WTC11 (cell line): ENCODE results near the gene TIGIT. TPM values are rescaled to one million over a fixed set of nuclear protein-coding genes. Genes with fewer than 3 reads are reported as not detected.

Experiments
- ATAC-seq: fragments of 200-7000 bp; cut with Tn5 transposase; 2 replicates; pipeline ENCODE4 v1.10.0; 2021; ENCODE audit warnings: mild to moderate bottlenecking, moderate library complexity
- CTCF ChIA-PET: fragments of 300-600 bp; sonication (Branson Sonifier 250); formaldehyde crosslinking; loops from one replicate; lab custom pipeline; 2021; ENCODE audit warnings: antibody characterized with exemption; lab: Charles Lee
- POLR2A ChIA-PET: fragments of 350-600 bp; sonication (Branson Sonifier 250); formaldehyde crosslinking; loops from one replicate; lab custom pipeline; 2021; ENCODE audit warnings: antibody characterized with exemption; lab: Charles Lee
- DNase-seq: peaks from one replicate; pipeline ENCODE4 v3.0.0; 2021; ENCODE audit warnings: low spot score
- H3K27ac Mint-ChIP-seq: 2 replicates; pipeline ENCODE4 v1.8.0; 2021; ENCODE audit warnings: mixed read lengths
- H3K27me3 Mint-ChIP-seq: 2 replicates; pipeline ENCODE4 v1.8.0; 2021; ENCODE audit warnings: low read depth, mild to moderate bottlenecking, moderate library complexity, mixed read lengths
- H3K36me3 Mint-ChIP-seq: 2 replicates; pipeline ENCODE4 v1.8.0; 2021; ENCODE audit warnings: mixed read lengths
- H3K4me1 Mint-ChIP-seq: 2 replicates; pipeline ENCODE4 v1.8.0; 2022; ENCODE audit warnings: mixed read lengths
- H3K4me3 Mint-ChIP-seq: 2 replicates; pipeline ENCODE4 v1.8.0; 2021; ENCODE audit warnings: mild to moderate bottlenecking, moderate library complexity, mixed read lengths
- H3K9me3 Mint-ChIP-seq: 2 replicates; pipeline ENCODE4 v1.8.0; 2021; ENCODE audit warnings: mixed read lengths
- CREB1 ChIP-seq: sonication (generic); formaldehyde crosslinking; IDR thresholded peaks from 2 replicates; pipeline ENCODE4 v1.8.0; 2023; ENCODE audit warnings: mild to moderate bottlenecking, missing genetic modification reagents
- ELF4 ChIP-seq: sonication (generic); formaldehyde crosslinking; IDR thresholded peaks from 2 replicates; pipeline ENCODE4 v1.8.1; 2022; ENCODE audit warnings: low read depth, mild to moderate bottlenecking, moderate library complexity, missing genetic modification reagents
- EMX1 ChIP-seq: fragments of 250-450 bp; sonication (Bioruptor Pico); IDR thresholded peaks from 2 replicates; pipeline ENCODE4 v1.8.0; 2021; ENCODE audit warnings: mild to moderate bottlenecking
- FOXP1 ChIP-seq: sonication (generic); formaldehyde crosslinking; IDR thresholded peaks from 2 replicates; pipeline ENCODE4 v1.8.0; 2022; ENCODE audit warnings: missing genetic modification reagents, mild to moderate bottlenecking, moderate library complexity, borderline replicate concordance
- OVOL2 ChIP-seq: fragments of 250-450 bp; sonication (Bioruptor Pico); IDR thresholded peaks from 2 replicates; pipeline ENCODE4 v1.9.0; 2021; ENCODE audit warnings: mild to moderate bottlenecking, borderline replicate concordance
- TEAD1 ChIP-seq: sonication (generic); formaldehyde crosslinking; IDR thresholded peaks from 2 replicates; pipeline ENCODE4 v1.8.0; 2022; ENCODE audit warnings: mild to moderate bottlenecking, missing genetic modification reagents
- ZNF121 ChIP-seq: sonication (generic); formaldehyde crosslinking; IDR thresholded peaks from 2 replicates; pipeline ENCODE4 v1.8.0; 2023; ENCODE audit warnings: missing genetic modification reagents
- ZNF232 ChIP-seq: sonication (generic); formaldehyde crosslinking; IDR thresholded peaks from 2 replicates; pipeline ENCODE4 v1.8.0; 2022; ENCODE audit warnings: mild to moderate bottlenecking, missing genetic modification reagents
- ZNF671 ChIP-seq: fragments of 250-450 bp; sonication (Bioruptor Pico); IDR thresholded peaks from 2 replicates; pipeline ENCODE4 v1.8.0; 2021; ENCODE audit warnings: mild to moderate bottlenecking
- total RNA-seq: library from RNA; stranded (reverse); gene quantifications from 3 replicates; pipeline ENCODE4 v1.2.3, GENCODE V29; 2021
- TF ChIP-seq, protein P1 (sequence below): fragments of 200-600 bp; IDR thresholded peaks from 2 replicates; pipeline ENCODE4 v1.8.0; 2022; ENCODE audit warnings: antibody characterized with exemption
- TF ChIP-seq, protein P2 (sequence below): fragments of 250-450 bp; sonication (Bioruptor Pico); IDR thresholded peaks from 2 replicates; pipeline ENCODE4 v1.9.0; 2021; ENCODE audit warnings: mild to moderate bottlenecking
- TF ChIP-seq, protein P3 (sequence below): sonication (generic); formaldehyde crosslinking; IDR thresholded peaks from 2 replicates; pipeline ENCODE4 v1.8.1; 2023; ENCODE audit warnings: mild to moderate bottlenecking, missing genetic modification reagents
- TF ChIP-seq, protein P4 (sequence below): sonication (generic); formaldehyde crosslinking; IDR thresholded peaks from 2 replicates; pipeline ENCODE4 v1.8.1; 2022; ENCODE audit warnings: low read depth, mild to moderate bottlenecking, moderate library complexity, missing genetic modification reagents, borderline replicate concordance
- TF ChIP-seq, protein P5 (sequence below): sonication (generic); formaldehyde crosslinking; IDR thresholded peaks from 2 replicates; pipeline ENCODE4 v1.8.1; 2022; ENCODE audit warnings: missing genetic modification reagents, borderline replicate concordance
- TF ChIP-seq, protein P6 (sequence below): fragments of 250-450 bp; sonication (Bioruptor Pico); IDR thresholded peaks from 2 replicates; pipeline ENCODE4 v1.9.0; 2021; ENCODE audit warnings: mild to moderate bottlenecking
- TF ChIP-seq, protein P7 (sequence below): sonication (generic); formaldehyde crosslinking; IDR thresholded peaks from 2 replicates; pipeline ENCODE4 v1.8.0; 2023; ENCODE audit warnings: mild to moderate bottlenecking, missing genetic modification reagents
- TF ChIP-seq, protein P8 (sequence below): sonication (generic); formaldehyde crosslinking; IDR thresholded peaks from 2 replicates; pipeline ENCODE4 v1.8.0; 2022; ENCODE audit warnings: mild to moderate bottlenecking, missing genetic modification reagents
- TF ChIP-seq, protein P9 (sequence below): sonication (generic); formaldehyde crosslinking; conservative IDR thresholded peaks from 2 replicates; pipeline ENCODE4 v1.8.1; 2022; ENCODE audit warnings: mild to moderate bottlenecking, missing genetic modification reagents

Gene TIGIT
- total RNA-seq, 1 experiment from 2014 or later: 0.04 TPM

DNA sequence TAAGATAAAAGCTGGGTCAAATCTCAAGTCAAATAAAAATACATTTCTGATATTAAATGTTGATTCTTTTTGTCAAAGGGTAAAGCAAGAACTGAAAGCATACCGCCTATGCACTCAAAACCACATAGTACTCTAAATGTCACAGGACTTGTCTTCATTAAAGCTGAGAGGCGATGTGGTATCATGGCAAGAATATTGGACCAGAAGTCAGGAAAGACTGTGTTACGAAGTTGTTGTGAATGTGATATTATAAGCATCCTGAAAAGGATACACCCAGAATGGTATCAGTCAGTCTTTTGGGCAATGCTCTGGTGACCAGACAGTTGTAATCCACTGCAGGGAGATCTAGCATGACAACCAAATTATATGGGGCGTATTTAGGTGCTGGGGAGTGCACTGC lies 33.8 kb downstream of the TIGIT start:
- Mint-ChIP-seq H3K9me3 (peaks cover 10% of the 10 kb centered on the region; the same call in 1 of the 2 replicates), H3K27me3 (peaks cover 3% of the 10 kb centered on the region; the same call in 1 of the 2 replicates), H3K27ac (no peak overlapping the region), H3K4me3 (no peak overlapping the region), H3K36me3 (peaks cover 11% of the 10 kb centered on the region), H3K4me1 (peaks cover 17% of the 10 kb centered on the region)
- TF ChIP-seq, protein P1, sequence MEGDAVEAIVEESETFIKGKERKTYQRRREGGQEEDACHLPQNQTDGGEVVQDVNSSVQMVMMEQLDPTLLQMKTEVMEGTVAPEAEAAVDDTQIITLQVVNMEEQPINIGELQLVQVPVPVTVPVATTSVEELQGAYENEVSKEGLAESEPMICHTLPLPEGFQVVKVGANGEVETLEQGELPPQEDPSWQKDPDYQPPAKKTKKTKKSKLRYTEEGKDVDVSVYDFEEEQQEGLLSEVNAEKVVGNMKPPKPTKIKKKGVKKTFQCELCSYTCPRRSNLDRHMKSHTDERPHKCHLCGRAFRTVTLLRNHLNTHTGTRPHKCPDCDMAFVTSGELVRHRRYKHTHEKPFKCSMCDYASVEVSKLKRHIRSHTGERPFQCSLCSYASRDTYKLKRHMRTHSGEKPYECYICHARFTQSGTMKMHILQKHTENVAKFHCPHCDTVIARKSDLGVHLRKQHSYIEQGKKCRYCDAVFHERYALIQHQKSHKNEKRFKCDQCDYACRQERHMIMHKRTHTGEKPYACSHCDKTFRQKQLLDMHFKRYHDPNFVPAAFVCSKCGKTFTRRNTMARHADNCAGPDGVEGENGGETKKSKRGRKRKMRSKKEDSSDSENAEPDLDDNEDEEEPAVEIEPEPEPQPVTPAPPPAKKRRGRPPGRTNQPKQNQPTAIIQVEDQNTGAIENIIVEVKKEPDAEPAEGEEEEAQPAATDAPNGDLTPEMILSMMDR: no peak
- TF ChIP-seq, protein P2, sequence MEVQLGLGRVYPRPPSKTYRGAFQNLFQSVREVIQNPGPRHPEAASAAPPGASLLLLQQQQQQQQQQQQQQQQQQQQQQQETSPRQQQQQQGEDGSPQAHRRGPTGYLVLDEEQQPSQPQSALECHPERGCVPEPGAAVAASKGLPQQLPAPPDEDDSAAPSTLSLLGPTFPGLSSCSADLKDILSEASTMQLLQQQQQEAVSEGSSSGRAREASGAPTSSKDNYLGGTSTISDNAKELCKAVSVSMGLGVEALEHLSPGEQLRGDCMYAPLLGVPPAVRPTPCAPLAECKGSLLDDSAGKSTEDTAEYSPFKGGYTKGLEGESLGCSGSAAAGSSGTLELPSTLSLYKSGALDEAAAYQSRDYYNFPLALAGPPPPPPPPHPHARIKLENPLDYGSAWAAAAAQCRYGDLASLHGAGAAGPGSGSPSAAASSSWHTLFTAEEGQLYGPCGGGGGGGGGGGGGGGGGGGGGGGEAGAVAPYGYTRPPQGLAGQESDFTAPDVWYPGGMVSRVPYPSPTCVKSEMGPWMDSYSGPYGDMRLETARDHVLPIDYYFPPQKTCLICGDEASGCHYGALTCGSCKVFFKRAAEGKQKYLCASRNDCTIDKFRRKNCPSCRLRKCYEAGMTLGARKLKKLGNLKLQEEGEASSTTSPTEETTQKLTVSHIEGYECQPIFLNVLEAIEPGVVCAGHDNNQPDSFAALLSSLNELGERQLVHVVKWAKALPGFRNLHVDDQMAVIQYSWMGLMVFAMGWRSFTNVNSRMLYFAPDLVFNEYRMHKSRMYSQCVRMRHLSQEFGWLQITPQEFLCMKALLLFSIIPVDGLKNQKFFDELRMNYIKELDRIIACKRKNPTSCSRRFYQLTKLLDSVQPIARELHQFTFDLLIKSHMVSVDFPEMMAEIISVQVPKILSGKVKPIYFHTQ (CRISPR knock-in tag): no peak
- TF ChIP-seq, protein P3, sequence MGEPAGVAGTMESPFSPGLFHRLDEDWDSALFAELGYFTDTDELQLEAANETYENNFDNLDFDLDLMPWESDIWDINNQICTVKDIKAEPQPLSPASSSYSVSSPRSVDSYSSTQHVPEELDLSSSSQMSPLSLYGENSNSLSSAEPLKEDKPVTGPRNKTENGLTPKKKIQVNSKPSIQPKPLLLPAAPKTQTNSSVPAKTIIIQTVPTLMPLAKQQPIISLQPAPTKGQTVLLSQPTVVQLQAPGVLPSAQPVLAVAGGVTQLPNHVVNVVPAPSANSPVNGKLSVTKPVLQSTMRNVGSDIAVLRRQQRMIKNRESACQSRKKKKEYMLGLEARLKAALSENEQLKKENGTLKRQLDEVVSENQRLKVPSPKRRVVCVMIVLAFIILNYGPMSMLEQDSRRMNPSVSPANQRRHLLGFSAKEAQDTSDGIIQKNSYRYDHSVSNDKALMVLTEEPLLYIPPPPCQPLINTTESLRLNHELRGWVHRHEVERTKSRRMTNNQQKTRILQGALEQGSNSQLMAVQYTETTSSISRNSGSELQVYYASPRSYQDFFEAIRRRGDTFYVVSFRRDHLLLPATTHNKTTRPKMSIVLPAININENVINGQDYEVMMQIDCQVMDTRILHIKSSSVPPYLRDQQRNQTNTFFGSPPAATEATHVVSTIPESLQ (CRISPR knock-in tag): no peak
- TF ChIP-seq, protein P4, sequence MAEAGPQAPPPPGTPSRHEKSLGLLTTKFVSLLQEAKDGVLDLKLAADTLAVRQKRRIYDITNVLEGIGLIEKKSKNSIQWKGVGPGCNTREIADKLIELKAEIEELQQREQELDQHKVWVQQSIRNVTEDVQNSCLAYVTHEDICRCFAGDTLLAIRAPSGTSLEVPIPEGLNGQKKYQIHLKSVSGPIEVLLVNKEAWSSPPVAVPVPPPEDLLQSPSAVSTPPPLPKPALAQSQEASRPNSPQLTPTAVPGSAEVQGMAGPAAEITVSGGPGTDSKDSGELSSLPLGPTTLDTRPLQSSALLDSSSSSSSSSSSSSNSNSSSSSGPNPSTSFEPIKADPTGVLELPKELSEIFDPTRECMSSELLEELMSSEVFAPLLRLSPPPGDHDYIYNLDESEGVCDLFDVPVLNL (CRISPR knock-in tag): no peak
- TF ChIP-seq OVOL2: no peak
- TF ChIP-seq CREB1 (CRISPR knock-in tag): no peak
- no peak for TF ChIP-seq ZNF232 (CRISPR knock-in tag)
- ATAC-seq: no peak
- POLR2A ChIA-PET: no interaction called here
- CTCF ChIA-PET: no interaction called here
- DNase-seq: no peak

DNA sequence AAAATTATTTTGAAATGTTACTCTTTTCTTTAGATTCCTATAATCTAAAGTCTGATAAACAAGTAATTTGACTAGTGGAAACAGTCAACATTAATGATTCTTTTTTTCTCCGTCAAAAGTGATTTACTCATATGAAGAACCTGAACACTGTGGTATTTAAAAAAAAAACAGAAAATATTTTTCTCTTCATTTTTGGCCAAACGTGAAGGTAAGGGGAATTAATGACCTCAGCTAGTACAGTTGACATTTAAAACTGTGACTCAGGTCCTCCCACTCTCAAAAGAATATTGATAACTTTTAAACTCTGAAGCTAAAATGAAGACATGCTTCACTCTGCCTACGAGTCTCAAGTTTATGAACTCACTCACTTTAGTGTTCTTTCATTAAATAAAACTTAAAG lies 34.5 kb downstream of the TIGIT start:
- Mint-ChIP-seq H3K9me3 (peaks cover 10% of the 10 kb centered on the region; the same call in 1 of the 2 replicates), H3K27me3 (peaks cover 3% of the 10 kb centered on the region; the same call in 1 of the 2 replicates), H3K36me3 (peaks cover 11% of the 10 kb centered on the region), H3K4me3 (no peak overlapping the region)
- no peak for DNase-seq
- ChIA-PET POLR2A (interaction anchor here (0.5 kb wide), 1 partner anchor 120 kb away, joined by 3 read pairs; no protein-coding TSS in a partner anchor), CTCF (no interaction called here)
- ATAC-seq: no peak
- TF ChIP-seq, protein P5, sequence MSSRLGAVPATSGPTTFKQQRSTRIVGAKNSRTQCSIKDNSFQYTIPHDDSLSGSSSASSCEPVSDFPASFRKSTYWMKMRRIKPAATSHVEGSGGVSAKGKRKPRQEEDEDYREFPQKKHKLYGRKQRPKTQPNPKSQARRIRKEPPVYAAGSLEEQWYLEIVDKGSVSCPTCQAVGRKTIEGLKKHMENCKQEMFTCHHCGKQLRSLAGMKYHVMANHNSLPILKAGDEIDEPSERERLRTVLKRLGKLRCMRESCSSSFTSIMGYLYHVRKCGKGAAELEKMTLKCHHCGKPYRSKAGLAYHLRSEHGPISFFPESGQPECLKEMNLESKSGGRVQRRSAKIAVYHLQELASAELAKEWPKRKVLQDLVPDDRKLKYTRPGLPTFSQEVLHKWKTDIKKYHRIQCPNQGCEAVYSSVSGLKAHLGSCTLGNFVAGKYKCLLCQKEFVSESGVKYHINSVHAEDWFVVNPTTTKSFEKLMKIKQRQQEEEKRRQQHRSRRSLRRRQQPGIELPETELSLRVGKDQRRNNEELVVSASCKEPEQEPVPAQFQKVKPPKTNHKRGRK (CRISPR knock-in tag): no peak
- TF ChIP-seq TEAD1 (CRISPR knock-in tag): no peak
- TF ChIP-seq ZNF671: no peak
- TF ChIP-seq, protein P6, sequence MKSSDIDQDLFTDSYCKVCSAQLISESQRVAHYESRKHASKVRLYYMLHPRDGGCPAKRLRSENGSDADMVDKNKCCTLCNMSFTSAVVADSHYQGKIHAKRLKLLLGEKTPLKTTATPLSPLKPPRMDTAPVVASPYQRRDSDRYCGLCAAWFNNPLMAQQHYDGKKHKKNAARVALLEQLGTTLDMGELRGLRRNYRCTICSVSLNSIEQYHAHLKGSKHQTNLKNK (CRISPR knock-in tag): no peak
- TF ChIP-seq, protein P7, sequence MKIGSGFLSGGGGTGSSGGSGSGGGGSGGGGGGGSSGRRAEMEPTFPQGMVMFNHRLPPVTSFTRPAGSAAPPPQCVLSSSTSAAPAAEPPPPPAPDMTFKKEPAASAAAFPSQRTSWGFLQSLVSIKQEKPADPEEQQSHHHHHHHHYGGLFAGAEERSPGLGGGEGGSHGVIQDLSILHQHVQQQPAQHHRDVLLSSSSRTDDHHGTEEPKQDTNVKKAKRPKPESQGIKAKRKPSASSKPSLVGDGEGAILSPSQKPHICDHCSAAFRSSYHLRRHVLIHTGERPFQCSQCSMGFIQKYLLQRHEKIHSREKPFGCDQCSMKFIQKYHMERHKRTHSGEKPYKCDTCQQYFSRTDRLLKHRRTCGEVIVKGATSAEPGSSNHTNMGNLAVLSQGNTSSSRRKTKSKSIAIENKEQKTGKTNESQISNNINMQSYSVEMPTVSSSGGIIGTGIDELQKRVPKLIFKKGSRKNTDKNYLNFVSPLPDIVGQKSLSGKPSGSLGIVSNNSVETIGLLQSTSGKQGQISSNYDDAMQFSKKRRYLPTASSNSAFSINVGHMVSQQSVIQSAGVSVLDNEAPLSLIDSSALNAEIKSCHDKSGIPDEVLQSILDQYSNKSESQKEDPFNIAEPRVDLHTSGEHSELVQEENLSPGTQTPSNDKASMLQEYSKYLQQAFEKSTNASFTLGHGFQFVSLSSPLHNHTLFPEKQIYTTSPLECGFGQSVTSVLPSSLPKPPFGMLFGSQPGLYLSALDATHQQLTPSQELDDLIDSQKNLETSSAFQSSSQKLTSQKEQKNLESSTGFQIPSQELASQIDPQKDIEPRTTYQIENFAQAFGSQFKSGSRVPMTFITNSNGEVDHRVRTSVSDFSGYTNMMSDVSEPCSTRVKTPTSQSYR (CRISPR knock-in tag): no peak
- TF ChIP-seq, protein P8, sequence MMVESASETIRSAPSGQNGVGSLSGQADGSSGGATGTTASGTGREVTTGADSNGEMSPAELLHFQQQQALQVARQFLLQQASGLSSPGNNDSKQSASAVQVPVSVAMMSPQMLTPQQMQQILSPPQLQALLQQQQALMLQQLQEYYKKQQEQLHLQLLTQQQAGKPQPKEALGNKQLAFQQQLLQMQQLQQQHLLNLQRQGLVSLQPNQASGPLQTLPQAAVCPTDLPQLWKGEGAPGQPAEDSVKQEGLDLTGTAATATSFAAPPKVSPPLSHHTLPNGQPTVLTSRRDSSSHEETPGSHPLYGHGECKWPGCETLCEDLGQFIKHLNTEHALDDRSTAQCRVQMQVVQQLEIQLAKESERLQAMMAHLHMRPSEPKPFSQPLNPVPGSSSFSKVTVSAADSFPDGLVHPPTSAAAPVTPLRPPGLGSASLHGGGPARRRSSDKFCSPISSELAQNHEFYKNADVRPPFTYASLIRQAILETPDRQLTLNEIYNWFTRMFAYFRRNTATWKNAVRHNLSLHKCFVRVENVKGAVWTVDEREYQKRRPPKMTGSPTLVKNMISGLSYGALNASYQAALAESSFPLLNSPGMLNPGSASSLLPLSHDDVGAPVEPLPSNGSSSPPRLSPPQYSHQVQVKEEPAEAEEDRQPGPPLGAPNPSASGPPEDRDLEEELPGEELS: no peak
- TF ChIP-seq EMX1 (CRISPR knock-in tag): no peak
- TF ChIP-seq ZNF232 (CRISPR knock-in tag): no peak
- no peak for TF ChIP-seq ELF4
- TF ChIP-seq, protein P9, sequence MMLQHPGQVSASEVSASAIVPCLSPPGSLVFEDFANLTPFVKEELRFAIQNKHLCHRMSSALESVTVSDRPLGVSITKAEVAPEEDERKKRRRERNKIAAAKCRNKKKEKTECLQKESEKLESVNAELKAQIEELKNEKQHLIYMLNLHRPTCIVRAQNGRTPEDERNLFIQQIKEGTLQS: no peak
- no peak for TF ChIP-seq FOXP1 (CRISPR knock-in tag)
- no peak for TF ChIP-seq ZNF121 (CRISPR knock-in tag)
- TF ChIP-seq, protein P4 (CRISPR knock-in tag): no peak
- TF ChIP-seq, all 79 proteins: peak for 0
- Mint-ChIP-seq H3K4me1 (peaks cover 24% of the 10 kb centered on the region), H3K27ac (no peak overlapping the region)
